Measurements from ENCODE around the gene SHCBP1L. TPM values are rescaled to one million over a fixed set of nuclear protein-coding genes. Genes with fewer than 3 reads are reported as not detected.
"Not testable (repeated sequence)": the region's sequence is repeated elsewhere in the genome, so short reads cannot be mapped to it uniquely, and the experiment has no call there.

The SHCBP1L gene
- polyA plus RNA-seq, 1 donor = 0.03 TPM

DNA sequence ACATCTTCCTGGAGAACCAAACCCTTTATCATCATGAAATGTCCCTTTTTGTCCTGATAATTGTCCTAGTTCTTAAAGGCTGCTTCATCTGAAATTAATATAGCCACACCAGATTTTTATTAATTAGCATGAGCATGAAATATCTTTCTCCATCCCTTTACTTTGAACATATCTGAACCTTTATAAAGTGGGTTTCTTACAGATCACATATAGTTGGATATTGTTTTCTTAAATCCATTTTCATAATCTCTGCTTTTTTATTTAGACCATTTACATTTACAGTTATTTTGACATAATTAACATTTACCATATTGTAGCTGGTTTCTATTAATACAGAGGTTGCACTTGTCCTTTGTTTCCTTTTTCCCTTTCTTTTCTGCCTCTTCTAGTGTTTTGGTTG is 17.2 kb downstream of the SHCBP1L start:
- peaks cover 7% of the 10 kb centered on the region for H3K9me3 ChIP-seq (ENCODE audit: control insufficient read depth, low read depth, low read length)
- no peak for DNase-seq
- peaks cover 2% of the 10 kb centered on the region for H3K27me3 ChIP-seq (ENCODE audit: control insufficient read depth, insufficient read depth, low read length)
- no peaks in the 10 kb centered on the region for H3K36me3 ChIP-seq (ENCODE audit: control insufficient read depth, insufficient read depth, low read length)
- no peaks in the 10 kb centered on the region for H3K4me1 ChIP-seq (ENCODE audit: control insufficient read depth, insufficient read depth, low read length)
- no peak overlapping the region for H3K27ac ChIP-seq (ENCODE audit: low read length)
- H3K4me3 ChIP-seq (ENCODE audit: low read length) = no peak overlapping the region

DNA sequence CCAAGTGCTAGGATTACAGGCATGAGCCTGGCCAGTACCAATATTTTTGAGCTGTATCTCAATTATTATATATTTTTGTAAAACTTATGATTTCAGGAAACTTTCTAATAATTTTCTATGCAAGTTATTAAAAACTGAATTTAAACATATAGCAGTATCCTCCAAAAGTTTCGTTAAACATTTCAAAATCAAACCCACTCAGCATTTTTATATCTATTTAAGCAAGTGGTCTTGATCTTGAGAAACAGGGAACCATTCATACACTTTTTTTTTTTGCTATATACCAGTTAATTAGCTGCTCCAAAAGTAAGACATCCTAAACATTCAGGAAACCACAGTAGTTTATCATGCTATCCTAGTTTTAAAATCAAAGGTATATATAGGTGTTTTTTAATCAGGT is 22.0 kb downstream of the SHCBP1L start:
- H3K27ac ChIP-seq (ENCODE audit: low read length) = no peak overlapping the region
- 57% methylated on average over 1 of the region's 1 CpG for WGBS (ENCODE audit: insufficient coverage, low lambda C conversion rate)
- H3K9me3 ChIP-seq (ENCODE audit: control insufficient read depth, low read depth, low read length) = peaks cover 7% of the 10 kb centered on the region
- no peaks in the 10 kb centered on the region for H3K27me3 ChIP-seq (ENCODE audit: control insufficient read depth, insufficient read depth, low read length)
- DNase-seq = no peak
- no peaks in the 10 kb centered on the region for H3K36me3 ChIP-seq (ENCODE audit: control insufficient read depth, insufficient read depth, low read length)
- no peak overlapping the region for H3K4me3 ChIP-seq (ENCODE audit: low read length)
- no peaks in the 10 kb centered on the region for H3K4me1 ChIP-seq (ENCODE audit: control insufficient read depth, insufficient read depth, low read length)

DNA sequence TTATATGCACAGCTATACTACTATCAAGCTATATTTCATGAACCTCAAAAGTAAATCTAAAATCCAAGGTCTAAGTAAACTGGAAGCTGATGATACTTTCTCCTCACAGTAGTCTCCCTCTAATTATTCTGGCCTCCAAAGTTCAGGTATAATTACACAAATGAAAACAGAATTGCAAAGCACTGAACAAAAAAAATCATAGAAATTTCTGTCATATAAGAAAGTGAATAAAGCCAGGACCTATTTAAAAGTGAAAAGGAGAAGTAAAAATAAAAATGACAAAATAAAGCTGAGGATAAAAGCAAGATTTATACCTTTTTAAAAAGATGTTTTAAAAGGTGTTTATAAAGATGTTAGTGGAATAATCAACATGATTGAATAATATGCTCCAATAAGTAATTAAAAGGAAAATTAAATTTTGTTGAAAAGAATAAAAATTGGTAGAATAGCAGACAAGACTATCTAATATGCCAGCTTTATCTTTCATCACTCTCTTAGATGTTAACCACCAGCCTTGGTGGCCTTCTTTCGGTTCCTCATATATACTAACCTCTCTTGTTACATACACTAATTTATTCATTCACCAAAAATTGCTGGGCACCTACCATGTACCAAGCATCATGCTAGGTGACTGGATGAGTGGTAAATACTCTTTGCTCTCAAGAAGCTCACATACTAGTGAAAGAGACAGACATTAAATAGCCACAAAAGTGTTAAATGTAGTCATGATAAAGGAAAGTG is 25.1 kb downstream of the SHCBP1L start:
- no peaks in the 10 kb centered on the region for H3K4me1 ChIP-seq (ENCODE audit: control insufficient read depth, insufficient read depth, low read length)

GRCh38 chr1:182925661-182926060 is 27.3 kb downstream of the SHCBP1L start:
- Histone ChIP-seq H3K36me3 (ENCODE audit: control insufficient read depth, insufficient read depth, low read length) (no peaks in the 10 kb centered on the region), H3K27me3 (ENCODE audit: control insufficient read depth, insufficient read depth, low read length) (no peaks in the 10 kb centered on the region), H3K9me3 (ENCODE audit: control insufficient read depth, low read depth, low read length) (no peaks in the 10 kb centered on the region), H3K4me3 (ENCODE audit: low read length) (no peak overlapping the region), H3K4me1 (ENCODE audit: control insufficient read depth, insufficient read depth, low read length) (no peaks in the 10 kb centered on the region), H3K27ac (ENCODE audit: low read length) (no peak overlapping the region)
- WGBS (ENCODE audit: insufficient coverage, low lambda C conversion rate) = no CpG with 5 or more reads among the region's 1 CpG
- no peak for DNase-seq

More for the DNA sequence above, 25.1 kb downstream of the SHCBP1L start:
- Histone ChIP-seq H3K4me3 (ENCODE audit: low read length) (no peak overlapping the region), H3K36me3 (ENCODE audit: control insufficient read depth, insufficient read depth, low read length) (no peaks in the 10 kb centered on the region), H3K9me3 (ENCODE audit: control insufficient read depth, low read depth, low read length) (no peaks in the 10 kb centered on the region), H3K27me3 (ENCODE audit: control insufficient read depth, insufficient read depth, low read length) (no peaks in the 10 kb centered on the region), H3K27ac (ENCODE audit: low read length) (no peak overlapping the region)
- WGBS (ENCODE audit: insufficient coverage, low lambda C conversion rate) = no CpG with 5 or more reads among the region's 1 CpG
- no peak for DNase-seq

DNA sequence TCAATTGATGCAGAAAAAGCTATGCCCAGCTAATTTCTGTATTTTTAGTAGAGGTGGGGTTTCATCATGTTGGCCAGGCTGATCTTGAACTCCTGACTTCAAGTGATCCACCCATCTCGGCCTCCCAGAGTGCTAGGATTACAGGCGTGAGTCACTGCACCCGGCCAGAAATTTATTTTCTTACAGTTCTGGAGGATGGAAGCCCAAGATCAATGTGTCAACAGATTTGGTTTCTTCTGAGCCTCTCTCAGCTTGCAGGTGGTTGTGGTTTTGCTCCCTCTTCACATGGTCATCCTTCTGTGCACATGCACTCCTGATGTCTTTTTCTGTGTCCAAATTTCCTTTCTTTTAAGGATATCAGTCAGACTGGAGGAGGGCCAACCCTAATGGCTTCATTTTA is 35.6 kb downstream of the SHCBP1L start:
- Histone ChIP-seq H3K27ac (ENCODE audit: low read length) (no peak overlapping the region), H3K36me3 (ENCODE audit: control insufficient read depth, insufficient read depth, low read length) (no peaks in the 10 kb centered on the region), H3K9me3 (ENCODE audit: control insufficient read depth, low read depth, low read length) (no peaks in the 10 kb centered on the region), H3K4me1 (ENCODE audit: control insufficient read depth, insufficient read depth, low read length) (no peaks in the 10 kb centered on the region), H3K27me3 (ENCODE audit: control insufficient read depth, insufficient read depth, low read length) (peaks cover 3% of the 10 kb centered on the region), H3K4me3 (ENCODE audit: low read length) (no peak overlapping the region)
- WGBS (ENCODE audit: insufficient coverage, low lambda C conversion rate) = 80% methylated on average over 1 of the region's 3 CpGs
- no peak for DNase-seq

GRCh38 chr1:182913401-182913800 is 39.6 kb downstream of the SHCBP1L start:
- no peak overlapping the region for H3K4me3 ChIP-seq (ENCODE audit: low read length)
- no peaks in the 10 kb centered on the region for H3K27me3 ChIP-seq (ENCODE audit: control insufficient read depth, insufficient read depth, low read length)
- H3K36me3 ChIP-seq (ENCODE audit: control insufficient read depth, insufficient read depth, low read length) = no peaks in the 10 kb centered on the region
- WGBS (ENCODE audit: insufficient coverage, low lambda C conversion rate) = 80% methylated on average over 1 of the region's 3 CpGs
- no peak overlapping the region for H3K27ac ChIP-seq (ENCODE audit: low read length)
- H3K4me1 ChIP-seq (ENCODE audit: control insufficient read depth, insufficient read depth, low read length) = no peaks in the 10 kb centered on the region
- no peak for DNase-seq
- peaks cover 3% of the 10 kb centered on the region for H3K9me3 ChIP-seq (ENCODE audit: control insufficient read depth, low read depth, low read length)

DNA sequence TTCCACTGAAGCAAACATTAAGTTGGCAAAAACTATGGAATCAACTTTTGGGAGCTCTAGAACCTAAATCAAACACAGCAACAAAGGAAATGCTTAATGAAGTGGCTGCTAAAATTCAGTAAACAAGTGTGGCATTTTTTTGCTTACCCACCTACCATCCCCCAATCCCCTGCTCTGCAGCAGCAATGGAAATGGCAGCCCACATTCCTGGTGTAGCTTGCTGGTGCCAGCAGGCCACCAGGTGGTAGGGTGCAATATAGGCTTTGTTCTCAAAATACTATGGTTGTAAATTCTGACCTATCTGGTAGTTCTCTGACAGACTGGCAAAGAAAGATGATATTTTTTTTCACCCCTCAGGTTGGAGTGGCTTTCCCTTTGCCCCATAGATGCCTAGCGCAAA is 42.8 kb downstream of the SHCBP1L start:
- no peaks in the 10 kb centered on the region for H3K27me3 ChIP-seq (ENCODE audit: control insufficient read depth, insufficient read depth, low read length)
- no peak overlapping the region for H3K4me3 ChIP-seq (ENCODE audit: low read length)
- no CpG with 5 or more reads among the region's 1 CpG for WGBS (ENCODE audit: insufficient coverage, low lambda C conversion rate)
- H3K36me3 ChIP-seq (ENCODE audit: control insufficient read depth, insufficient read depth, low read length) = no peaks in the 10 kb centered on the region
- H3K27ac ChIP-seq (ENCODE audit: low read length) = no peak overlapping the region
- peaks cover 3% of the 10 kb centered on the region for H3K9me3 ChIP-seq (ENCODE audit: control insufficient read depth, low read depth, low read length)
- no peak for DNase-seq
- no peaks in the 10 kb centered on the region for H3K4me1 ChIP-seq (ENCODE audit: control insufficient read depth, insufficient read depth, low read length)

- Histone ChIP-seq H3K4me1 (ENCODE audit: control insufficient read depth, insufficient read depth, low read length) (no peaks in the 10 kb centered on the region), H3K36me3 (ENCODE audit: control insufficient read depth, insufficient read depth, low read length) (no peaks in the 10 kb centered on the region), H3K27me3 (ENCODE audit: control insufficient read depth, insufficient read depth, low read length) (no peaks in the 10 kb centered on the region), H3K4me3 (ENCODE audit: low read length) (no peak overlapping the region), H3K27ac (ENCODE audit: low read length) (no peak overlapping the region), H3K9me3 (ENCODE audit: control insufficient read depth, low read depth, low read length) (peaks cover 3% of the 10 kb centered on the region)
- DNase-seq = no peak
- 100% methylated on average over 1 of the region's 4 CpGs for WGBS (ENCODE audit: insufficient coverage, low lambda C conversion rate)
Observed at GRCh38 chr1:182909578-182909977, 43.4 kb downstream of the SHCBP1L start.

DNA sequence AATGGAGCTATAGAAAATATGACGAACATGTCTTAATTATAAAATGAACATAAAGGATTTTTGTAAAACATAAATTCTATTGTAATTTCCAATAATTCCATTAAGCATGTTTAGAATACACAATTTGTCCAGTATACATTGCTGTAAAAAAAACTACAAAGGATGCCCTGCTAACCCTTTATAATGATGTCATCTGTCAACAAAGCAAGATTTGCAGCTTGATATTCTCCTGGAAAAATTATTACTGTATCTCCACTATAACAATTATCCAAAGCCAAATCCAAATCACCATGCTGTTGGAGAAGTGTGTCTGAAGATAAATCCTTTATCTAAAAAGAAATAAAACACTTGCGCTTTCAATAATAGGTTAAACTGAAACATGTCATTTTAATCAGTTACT is 47.6 kb downstream of the SHCBP1L start:
- H3K4me3 ChIP-seq (ENCODE audit: low read length) = no peak overlapping the region
- WGBS (ENCODE audit: insufficient coverage, low lambda C conversion rate) = 100% methylated on average over 2 of the region's 2 CpGs
- DNase-seq = no peak
- no peaks in the 10 kb centered on the region for H3K27me3 ChIP-seq (ENCODE audit: control insufficient read depth, insufficient read depth, low read length)
- no peaks in the 10 kb centered on the region for H3K9me3 ChIP-seq (ENCODE audit: control insufficient read depth, low read depth, low read length)
- no peaks in the 10 kb centered on the region for H3K4me1 ChIP-seq (ENCODE audit: control insufficient read depth, insufficient read depth, low read length)
- no peak overlapping the region for H3K27ac ChIP-seq (ENCODE audit: low read length)
- H3K36me3 ChIP-seq (ENCODE audit: control insufficient read depth, insufficient read depth, low read length) = no peaks in the 10 kb centered on the region

DNA sequence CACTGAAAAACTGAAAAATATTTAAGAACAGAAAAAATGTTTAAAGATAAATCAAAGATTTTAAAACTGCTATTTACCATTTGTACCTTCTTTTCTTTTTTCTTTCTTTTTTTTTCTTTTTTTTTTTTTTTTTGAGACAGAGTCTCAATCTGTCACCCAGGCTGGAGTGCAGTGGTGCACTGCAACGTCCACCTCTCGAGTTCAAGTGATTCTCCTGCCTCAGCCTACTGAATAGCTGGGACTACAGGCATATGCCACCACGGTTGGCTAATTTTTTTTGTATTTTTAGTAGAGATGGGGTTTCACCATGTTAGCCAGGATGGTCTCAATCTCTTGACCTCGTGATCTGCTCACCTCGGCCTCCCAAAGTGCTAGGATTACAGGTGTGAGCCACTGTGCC is 51.0 kb downstream of the SHCBP1L start:
- 60% methylated on average over 1 of the region's 5 CpGs for WGBS (ENCODE audit: insufficient coverage, low lambda C conversion rate)
- not testable (repeated sequence) for H3K27me3 ChIP-seq (ENCODE audit: control insufficient read depth, insufficient read depth, low read length); H3K27ac ChIP-seq (ENCODE audit: low read length); H3K4me3 ChIP-seq (ENCODE audit: low read length); H3K9me3 ChIP-seq (ENCODE audit: control insufficient read depth, low read depth, low read length); H3K4me1 ChIP-seq (ENCODE audit: control insufficient read depth, insufficient read depth, low read length); DNase-seq; H3K36me3 ChIP-seq (ENCODE audit: control insufficient read depth, insufficient read depth, low read length)

DNA sequence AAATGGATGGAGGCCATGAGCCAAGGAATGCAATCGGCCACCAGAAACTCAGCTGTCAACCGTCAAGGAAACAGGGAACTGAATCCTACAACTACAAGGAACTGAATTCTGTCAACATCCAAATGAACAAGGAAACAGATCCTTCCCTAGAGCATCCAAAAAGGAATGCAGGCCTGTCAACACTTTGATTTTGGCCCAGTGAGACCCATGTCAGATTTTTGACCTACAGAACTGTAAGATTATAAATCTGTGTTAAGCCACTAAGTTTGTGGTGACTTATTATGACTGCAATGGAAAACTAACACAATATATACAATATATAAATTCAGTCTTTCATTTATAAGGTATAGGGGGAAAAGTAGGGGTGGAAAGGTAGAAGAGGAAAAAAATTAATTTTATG is 55.3 kb downstream of the SHCBP1L start:
- Histone ChIP-seq H3K27ac (ENCODE audit: low read length) (no peak overlapping the region), H3K4me3 (ENCODE audit: low read length) (no peak overlapping the region)
- WGBS (ENCODE audit: insufficient coverage, low lambda C conversion rate) = no CpG with 5 or more reads among the region's 2 CpGs

More for the DNA sequence above, 55.3 kb downstream of the SHCBP1L start:
- Histone ChIP-seq H3K9me3 (ENCODE audit: control insufficient read depth, low read depth, low read length) (no peaks in the 10 kb centered on the region), H3K36me3 (ENCODE audit: control insufficient read depth, insufficient read depth, low read length) (no peaks in the 10 kb centered on the region), H3K4me1 (ENCODE audit: control insufficient read depth, insufficient read depth, low read length) (no peaks in the 10 kb centered on the region), H3K27me3 (ENCODE audit: control insufficient read depth, insufficient read depth, low read length) (no peaks in the 10 kb centered on the region)
- no peak for DNase-seq

All from large intestine (tissue), 3 donors.